Activated T-helper 1 cell treated with anti-CD3 and anti-CD28 coated beads, Interleukin-2, amount 50 U/mL, for 16 hours (primary cell): Measurements from ENCODE around the gene FOXJ3.

Experiments
- DNase-seq, 2 donors: peaks; one replicate each; pipeline ENCODE4 v3.0.0-alpha.2; 2020; ENCODE audit warnings: low read depth in 1 of 2, low spot score in 1 of 2

Gene FOXJ3

GRCh38 chr1:42335050-42335808 is at the start of gene FOXJ3:
Gene FOXJ3 (minus strand): TSS chr1:42335235. CDS start chr1:42311093, 24,142 bp downstream.
- DNase-seq: peak; percentile 87 to 89

DNA sequence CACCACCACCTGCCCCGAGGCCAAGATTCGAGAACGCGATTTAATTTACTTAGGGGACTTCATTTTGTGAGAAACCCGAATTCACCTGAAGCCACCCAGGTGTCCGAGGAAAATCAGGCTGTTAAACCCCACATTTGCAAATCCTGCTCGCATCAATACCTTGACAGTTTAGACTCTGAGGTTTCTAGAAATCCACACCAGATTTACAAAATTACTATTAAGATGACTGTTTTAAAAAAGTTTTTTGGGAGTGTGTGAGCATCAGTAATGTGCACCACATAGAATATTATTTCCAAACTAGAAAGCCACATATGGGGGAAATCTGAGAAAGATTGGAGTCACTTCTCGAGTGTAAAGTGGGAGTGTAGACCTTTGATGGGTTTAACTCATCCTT is 46.2 kb upstream of the FOXJ3 start:
- DNase-seq: no peak

GRCh38 chr1:42380586-42381279 is 45.7 kb upstream of the FOXJ3 start, which contains the start of gene RIMKLA:
Gene RIMKLA (plus strand): TSS chr1:42380792. CDS start chr1:42380935, 143 bp downstream.
- DNase-seq: peak in 1 of 2 donors; percentile 22

- no peak for DNase-seq
Measured at GRCh38 chr1:42379794-42380585, 45.0 kb upstream of the FOXJ3 start.

DNA sequence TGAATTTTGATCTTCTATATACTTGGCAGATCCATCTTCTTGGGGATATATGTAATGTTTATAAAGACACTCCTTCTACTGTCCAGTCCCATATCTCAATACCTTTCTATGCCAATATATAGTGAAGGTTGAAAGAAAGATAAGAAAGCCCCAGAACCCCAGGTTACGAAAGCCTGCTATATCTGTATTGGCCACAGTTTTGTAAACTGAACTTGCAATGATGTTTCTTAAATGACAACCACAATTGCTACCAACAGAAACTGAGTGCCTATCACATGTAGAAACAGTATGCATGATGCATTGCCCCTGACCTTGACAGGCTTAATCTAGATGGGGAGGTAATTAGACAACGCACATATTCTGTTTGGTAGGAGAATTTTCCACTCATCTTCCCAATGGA is 37.8 kb upstream of the FOXJ3 start:
- DNase-seq: no peak

DNA sequence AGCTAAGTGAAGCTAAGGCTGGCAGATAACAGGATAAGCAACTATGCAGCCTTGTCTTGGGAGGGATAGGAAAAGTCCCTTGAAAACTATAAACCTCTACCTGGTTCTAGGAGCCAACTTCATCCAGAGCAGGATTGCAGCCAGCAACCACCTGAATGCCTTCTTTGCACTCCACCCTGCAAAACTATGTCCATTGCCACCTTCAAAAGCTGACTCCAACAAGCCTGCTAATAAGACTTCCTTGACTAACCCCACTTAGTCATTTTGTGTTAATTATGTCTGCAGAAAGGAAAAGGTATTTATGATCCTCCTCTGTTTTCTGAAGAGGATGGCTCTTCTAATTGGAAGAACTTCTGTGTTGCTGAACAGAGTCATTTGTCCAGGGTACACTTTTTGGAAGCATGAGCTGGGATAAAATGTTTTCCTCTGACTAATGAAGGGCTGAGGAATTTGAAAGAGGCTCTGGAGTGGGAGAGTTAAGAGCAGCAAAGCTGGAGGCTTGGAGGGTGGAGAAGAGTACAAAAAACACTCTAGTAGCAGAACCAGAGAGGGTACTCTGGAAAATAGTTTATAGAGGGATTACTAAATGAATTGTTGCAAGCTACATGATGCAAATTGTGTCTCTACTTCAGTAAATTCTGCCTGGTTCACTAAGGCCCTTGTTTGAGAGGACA is 36.0 kb upstream of the FOXJ3 start:
- no peak for DNase-seq

DNA sequence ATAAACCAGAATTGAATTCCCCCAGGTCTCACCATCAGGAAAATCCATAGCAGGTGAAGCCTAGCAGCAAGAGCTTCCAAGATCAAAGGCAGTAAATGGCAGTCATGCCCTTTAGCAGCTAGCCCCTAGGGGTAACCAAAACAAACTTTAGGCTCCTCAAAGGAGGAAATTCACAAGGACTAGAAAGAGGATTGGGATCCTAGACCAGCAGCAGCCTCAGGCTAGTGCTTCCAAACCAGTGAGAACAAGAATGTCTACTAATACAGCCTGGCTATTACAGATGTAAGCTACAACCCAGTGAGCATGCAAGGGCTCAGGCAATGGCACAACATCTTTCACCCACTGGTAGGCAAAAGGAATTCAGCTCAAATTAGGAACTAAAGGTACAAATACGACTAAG is 34.4 kb upstream of the FOXJ3 start:
- DNase-seq: no peak

GRCh38 chr1:42368096-42368795 is 33.2 kb upstream of the FOXJ3 start:
- DNase-seq: no peak

DNA sequence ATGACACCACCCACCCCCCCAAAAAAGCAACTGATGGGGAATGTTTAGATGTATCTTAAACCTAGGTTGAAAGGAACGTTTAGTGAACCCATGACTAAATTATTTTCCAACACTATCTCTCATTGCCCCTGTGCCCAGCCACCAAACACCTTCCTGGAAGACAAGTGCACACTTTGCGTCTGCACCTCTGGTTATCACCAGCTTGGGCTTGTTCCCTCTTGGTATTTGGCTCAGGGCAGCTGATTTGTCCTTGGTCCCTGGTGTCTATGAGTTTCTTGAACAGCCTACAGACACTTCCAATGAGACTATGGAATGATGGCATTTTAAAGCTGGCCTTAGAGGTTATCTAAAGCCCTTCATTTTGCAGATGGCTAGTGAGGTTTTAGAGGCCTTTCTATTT is 30.1 kb upstream of the FOXJ3 start:
- no peak for DNase-seq

DNA sequence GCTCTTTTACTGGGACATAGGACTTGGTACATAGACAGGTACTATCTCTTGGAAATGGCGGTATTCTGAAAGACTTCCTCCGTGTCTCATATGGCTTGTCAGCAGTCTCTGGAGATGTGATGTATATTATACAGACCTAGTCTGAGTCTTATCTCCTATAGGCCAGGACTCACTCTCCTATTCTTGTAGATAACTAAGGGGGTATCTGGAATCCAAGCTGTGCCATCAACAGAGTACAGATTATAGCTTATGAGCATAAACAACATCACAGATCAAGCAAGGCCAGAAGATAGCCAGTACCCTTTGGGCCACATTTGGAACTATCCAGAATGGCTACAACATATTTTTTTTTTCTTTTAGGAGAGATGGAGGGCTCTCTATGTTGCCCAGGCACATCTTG is 29.5 kb upstream of the FOXJ3 start:
- no peak for DNase-seq

DNA sequence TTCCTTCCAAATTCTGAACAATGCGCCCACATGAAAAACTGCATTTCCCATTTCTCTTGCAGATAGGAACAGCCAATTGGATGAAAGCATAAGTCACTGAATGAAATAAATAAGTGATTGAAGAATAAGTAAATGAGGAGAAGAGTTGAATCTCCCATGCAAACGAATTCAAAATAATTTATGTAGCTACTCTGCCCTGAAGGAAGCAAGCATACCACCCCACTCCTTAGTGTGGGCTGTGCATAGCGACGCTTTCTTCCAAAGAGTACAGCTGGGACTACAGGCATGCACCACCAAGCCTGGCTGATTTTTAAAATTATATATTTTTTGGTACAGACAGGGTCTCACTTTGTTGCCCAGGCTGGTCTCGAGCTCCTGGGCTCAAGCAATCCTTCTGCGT is 29.1 kb upstream of the FOXJ3 start:
- no peak for DNase-seq

DNA sequence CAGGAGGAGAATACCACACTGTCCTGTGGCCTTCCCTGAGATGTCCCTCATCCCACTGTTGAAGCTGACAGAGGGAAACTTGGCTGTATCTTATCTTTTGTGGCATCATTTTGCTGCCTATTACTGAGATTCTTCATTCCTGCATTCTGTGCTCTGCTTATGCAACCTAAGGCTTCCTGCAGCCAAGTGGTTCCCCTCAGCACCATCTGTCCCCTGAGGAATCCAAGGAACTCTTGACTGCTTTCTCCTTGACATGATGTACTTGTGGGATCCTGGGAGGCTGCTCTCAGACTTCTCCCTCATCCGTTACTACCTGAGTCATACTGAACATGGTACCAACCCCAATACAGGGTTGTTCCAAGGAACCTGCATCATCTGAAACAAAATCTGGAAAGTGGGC is 24.4 kb upstream of the FOXJ3 start:
- no peak for DNase-seq

DNA sequence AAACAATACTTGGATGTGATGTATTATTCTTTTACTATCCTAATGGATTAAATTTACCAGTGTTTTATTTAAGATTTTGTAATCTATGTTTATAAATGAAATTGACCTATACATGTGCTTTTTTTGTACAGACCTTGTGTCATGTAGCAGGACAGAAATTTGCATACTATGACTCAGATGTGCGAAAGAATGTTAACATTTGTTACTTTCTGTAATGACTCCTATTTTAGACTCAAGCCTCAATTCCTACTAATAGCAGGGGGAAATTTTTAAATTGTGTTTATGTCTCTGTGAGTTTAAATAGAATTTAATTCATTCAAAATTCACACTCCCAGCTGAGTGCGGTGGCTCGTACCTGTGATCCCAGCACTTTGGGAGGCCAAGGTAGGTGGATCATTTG is 23.8 kb upstream of the FOXJ3 start:
- no peak for DNase-seq

GRCh38 chr1:42350086-42350485 is 15.1 kb upstream of the FOXJ3 start:
- DNase-seq: no peak

GRCh38 chr1:42348498-42348897 is 13.5 kb upstream of the FOXJ3 start:
- no peak for DNase-seq

- no peak for DNase-seq
Measured at GRCh38 chr1:42343049-42343448, 8.0 kb upstream of the FOXJ3 start.

DNA sequence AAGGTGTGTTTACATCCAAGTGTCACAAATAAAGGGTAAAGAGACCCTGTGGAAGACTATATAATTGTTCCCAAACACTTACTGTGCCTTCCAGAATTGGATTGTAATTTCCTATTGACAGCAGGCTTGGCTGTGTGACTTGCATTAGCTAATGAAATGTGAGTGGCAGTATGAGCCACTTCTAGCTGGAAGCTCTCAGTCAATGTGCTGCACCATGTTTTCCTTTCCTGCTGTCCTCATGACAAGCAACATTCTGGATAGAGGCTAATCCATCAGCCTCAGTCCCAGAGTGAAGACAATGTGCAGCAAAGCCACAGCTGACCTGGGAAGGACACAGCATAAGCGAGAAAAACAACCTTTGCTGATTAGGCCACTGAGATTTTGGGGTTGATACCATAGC is 5.9 kb upstream of the FOXJ3 start:
- no peak for DNase-seq

DNA sequence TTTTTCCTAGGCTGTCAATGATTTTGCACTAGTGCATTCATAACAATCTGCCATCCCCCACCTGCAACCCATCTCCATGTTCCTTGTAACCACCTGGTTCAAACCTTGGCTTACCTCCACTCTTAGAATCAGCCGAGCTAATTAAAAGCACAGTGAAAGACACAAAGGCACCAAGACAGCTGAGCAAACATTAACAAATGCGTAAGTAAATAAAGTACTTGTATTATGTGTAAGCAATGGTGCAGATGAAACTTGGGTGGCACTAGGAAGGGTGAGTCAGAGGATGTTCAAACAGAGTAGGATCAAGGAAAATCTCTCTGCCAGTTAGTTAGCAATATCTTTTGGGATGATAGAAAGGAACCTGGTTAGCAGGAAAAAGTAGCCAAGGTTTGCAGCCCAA is 5.1 kb upstream of the FOXJ3 start:
- DNase-seq: no peak

DNA sequence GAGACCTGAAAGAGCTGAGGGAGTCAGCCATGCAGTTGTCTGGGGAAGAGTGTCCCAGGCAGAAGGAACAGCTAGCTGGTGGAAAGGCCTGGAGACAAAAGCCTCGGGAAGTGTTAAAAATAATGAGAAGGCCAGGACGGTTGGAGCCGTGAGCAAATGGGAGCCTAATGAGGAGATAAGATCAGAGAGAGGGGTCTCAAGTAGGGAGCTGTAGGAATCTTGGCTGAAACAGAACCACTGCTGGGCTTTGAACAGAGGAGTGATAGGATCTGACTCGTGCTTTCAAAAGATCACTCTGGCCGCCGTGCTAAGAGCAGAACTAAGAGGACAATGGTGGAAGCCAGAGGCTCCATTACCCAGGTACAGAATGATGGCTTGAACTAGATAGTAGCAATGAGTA is 1.9 kb upstream of the FOXJ3 start:
- DNase-seq: no peak

DNA sequence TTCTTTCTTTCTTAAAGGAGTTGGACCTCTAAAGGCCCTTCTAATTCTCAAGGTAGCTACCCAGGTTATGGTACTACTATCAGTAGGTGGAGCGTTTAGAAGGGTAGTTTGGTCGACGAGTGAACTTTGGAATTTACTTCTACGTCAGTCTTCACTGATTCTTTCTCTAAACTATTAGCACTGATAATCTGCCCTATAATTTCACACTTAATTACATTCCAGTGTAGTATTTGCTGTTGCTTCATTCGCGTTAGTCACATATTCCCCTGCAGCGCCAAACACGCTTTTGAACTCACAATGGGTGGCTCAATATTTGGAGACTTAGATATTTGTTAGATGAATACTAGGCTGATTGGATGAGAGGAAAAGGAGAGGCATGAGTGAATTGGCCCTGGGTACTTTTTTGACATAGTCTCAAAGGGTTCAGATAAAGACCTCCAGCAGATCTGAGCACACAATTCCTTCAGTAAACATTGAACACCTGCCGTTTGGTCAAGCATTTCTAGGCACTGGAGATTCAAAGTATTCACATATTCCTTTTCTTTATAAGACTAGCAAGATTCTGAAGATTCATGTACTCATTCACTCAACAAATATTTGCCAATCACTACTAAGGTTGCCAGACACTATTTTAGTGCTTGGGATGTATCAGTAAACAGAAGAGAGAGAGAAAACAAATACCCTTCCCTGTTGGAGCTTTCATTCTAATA is 929 bp upstream of the FOXJ3 start:
- DNase-seq: no peak
